HG03066 (cell line): ENCODE measurements around the gene NDUFS1.
"Not testable (repeated sequence)": the region's sequence is repeated elsewhere in the genome, so short reads cannot be mapped to it uniquely, and the experiment has no call there.

Experiments used
- ATAC-seq: cut with Tn5 transposase; IDR thresholded peaks from one replicate; pipeline ENCODE4 v1.9.1; 2021; ENCODE audit warnings: low read depth; ENCODE audit not compliant: unreplicated experiment

Gene NDUFS1

GRCh38 chr2:206163251-206163880, 4.1 kb upstream of the NDUFS1 start:
- no peak for ATAC-seq

GRCh38 chr2:206162401-206162800, 3.2 kb upstream of the NDUFS1 start:
- not testable (repeated sequence) for ATAC-seq

- no peak for ATAC-seq
Observed at GRCh38 chr2:206160807-206161179, 1.5 kb upstream of the NDUFS1 start.

GRCh38 chr2:206160125-206160806, 1.0 kb upstream of the NDUFS1 start:
- peak; percentile 46 for ATAC-seq

DNA sequence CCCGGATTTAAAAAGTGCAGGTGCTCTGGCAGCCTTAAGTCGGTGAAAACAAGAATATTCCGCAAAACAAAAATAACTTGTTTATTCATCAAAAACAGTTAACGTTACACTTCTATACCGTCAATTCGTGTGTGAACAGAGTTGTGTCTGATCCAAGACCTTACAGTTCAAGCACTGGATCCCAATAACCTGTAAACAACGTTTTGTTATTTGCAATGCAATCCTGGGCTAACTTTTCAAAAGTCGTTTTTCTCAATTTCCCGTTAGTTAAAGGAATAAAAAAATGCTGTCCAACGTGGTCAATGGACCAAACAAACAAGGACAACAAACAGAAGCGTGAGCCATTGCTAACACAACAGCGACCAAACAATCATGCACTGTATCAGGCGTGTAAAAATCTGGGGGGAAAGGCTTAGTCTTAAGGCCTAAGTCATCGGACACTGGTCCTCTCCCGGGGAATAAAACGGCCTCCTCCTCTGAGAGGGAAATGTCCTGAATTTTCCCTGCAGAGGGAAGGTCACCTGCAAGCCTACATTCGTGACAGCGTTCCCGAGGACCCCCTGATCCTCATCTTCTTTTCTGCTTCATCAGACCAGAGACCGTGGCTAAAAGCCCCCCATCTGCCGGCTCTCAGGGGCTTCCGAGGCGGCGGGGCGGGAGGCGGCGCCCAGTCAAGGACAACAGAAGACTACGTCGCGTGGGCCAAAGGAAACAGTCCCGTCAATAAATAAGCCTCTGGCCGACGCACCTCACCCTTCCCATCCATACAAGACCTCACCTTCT, 490 bp downstream of the NDUFS1 start:
- ATAC-seq: peak; percentile 8

- ATAC-seq: not testable (repeated sequence)
Observed at GRCh38 chr2:206157014-206157413, 2.2 kb downstream of the NDUFS1 start.

DNA sequence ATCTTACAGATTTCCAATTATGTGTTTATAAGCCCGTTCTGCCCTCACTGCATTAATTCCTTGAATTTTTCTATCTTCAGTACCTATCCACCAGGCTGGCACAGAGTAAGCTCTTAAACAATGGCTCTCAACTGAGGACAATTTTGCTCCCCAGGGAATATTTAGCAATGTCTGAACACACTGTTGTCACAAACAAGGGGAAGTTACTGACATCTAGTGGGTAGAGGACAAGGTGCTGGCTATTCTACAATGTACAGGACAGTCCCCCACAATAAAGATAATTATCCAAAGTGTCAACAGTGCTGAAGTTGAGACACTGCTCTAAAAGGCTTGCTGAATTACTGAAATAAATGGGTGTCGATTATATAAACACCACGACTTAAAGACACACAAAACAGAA, 5.0 kb downstream of the NDUFS1 start:
- peak; percentile 38 for ATAC-seq

DNA sequence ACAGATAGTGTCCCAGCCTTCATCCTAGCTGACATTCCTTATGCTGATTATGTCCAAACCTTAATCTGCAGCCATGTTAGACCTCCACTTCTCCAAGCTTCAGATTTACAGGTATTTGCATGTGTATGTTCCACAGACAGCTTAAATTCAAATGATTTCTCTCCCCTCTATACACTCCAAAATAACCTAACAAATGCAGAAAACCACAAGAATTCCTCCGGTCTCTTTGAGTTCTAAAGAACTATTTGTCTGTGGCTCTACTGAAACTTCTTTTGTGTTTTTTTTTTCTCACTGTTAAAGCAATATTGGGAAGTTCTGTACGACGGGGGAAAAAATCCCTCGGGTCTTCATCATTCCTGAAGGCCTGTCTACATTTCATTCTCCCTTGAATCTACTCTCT, 8.6 kb downstream of the NDUFS1 start:
- no peak for ATAC-seq

GRCh38 chr2:206150168-206150567, 9.1 kb downstream of the NDUFS1 start:
- ATAC-seq: no peak

DNA sequence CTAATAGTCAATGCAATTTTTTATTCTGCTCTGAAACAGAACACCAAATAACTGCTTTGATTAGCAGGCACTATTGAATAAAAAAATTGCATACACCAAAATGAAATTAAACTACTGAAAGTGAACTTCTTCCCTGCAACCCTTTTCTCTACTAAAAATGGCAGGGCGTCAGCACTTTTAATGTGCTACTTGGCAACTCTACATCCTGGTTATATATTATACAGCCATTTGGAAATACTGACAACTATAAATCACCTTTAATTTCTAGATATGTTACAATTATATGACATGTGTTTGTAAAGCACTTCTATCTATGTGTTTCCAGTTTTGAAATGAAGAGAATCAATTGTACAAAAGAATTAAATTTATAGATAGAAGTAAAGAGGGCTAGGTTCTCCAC, 9.9 kb downstream of the NDUFS1 start:
- no peak for ATAC-seq

- ATAC-seq: no peak
Observed at GRCh38 chr2:206145665-206146064, 13.6 kb downstream of the NDUFS1 start.

DNA sequence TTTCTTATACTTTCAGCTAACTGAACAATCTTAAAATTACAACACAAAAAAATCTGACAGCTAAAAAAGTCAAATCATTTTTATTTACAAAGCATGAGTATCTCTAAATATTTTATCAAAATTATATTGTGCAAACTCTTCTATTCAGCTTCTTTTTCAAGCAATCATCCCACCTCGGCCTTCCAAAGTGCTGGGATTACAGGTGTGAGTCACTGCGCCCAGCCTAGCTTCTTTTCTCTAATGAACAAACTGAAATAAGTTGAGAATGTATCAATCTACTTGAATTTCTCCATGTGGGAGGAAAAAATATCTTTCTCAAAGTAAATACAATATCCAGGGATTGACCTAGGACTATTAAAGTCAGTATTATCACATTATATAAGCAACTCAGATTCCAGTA, 14.9 kb downstream of the NDUFS1 start:
- ATAC-seq: no peak

GRCh38 chr2:206143451-206143850, 15.8 kb downstream of the NDUFS1 start:
- no peak for ATAC-seq

GRCh38 chr2:206127656-206128055, 31.6 kb downstream of the NDUFS1 start:
- ATAC-seq: no peak

- no peak for ATAC-seq
Observed at GRCh38 chr2:206125901-206126300, 33.3 kb downstream of the NDUFS1 start.

GRCh38 chr2:206122569-206122968, 36.7 kb downstream of the NDUFS1 start:
- not testable (repeated sequence) for ATAC-seq

GRCh38 chr2:206116278-206116677, 43.0 kb downstream of the NDUFS1 start:
- ATAC-seq: no peak

- no peak for ATAC-seq
Observed at GRCh38 chr2:206115026-206115578, 44.1 kb downstream of the NDUFS1 start.

DNA sequence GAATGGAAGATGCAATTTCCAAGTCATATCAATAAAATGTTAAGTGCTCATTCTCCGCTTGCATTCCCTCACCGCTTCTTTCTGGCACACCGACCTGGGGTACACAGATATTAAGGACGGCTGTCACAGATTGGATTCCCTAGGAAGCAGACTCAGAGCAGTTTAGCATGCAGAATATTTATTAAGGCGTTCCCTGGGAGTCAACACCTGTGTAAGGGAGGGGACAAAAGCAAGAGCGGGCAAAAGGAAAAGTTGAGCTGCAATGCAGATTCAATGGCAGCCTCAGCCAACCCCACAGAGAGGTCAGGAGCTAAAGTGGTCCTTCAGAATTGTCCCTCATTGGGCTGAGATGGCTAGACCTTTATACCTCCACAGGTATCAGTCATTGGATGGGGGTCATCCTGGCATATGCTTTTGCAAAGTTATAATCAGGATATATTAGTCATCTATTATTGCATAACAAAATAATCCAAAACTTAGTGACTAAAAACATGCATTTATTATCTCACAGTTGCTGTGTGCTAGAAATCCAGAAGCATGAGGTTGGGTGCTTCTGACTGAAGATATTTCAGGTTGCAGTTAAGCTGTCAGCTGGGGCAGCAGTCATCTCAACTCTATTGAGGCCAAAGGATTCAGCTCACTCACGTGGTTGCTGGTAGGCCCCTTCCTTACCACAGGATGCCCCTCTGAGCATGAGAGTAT, 46.2 kb downstream of the NDUFS1 start:
- no peak for ATAC-seq

- ATAC-seq: no peak
Observed at GRCh38 chr2:206112108-206112507, 47.1 kb downstream of the NDUFS1 start.

DNA sequence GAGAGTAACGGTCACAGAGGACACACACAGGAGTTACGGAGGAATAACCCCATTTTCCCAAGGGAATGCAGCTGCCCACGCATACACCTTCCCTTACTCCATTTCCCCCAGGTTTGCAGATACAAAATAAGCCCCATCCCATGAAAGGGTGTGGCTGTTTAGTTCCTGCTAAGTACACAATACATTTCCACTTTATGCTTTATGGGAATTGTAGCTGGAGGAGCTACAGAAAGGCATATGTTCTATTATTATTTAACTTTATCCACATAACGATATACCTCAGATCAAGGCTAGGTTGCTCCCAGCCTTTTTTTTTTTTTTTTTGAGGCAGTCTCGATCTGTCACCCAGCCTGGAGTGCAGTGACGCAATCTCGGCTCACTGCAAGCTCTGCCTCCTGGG, 50.5 kb downstream of the NDUFS1 start:
- no peak for ATAC-seq
